22Rv1 (cell line): ENCODE data around the gene WFS1.

Experiments
- H3K27ac ChIP-seq: fragments of 450-650 bp; 2 replicates; pipeline ENCODE4 v1.5.1; 2017
- CTCF ChIP-seq: fragments of 450-650 bp; IDR thresholded peaks from 2 replicates; pipeline ENCODE4 v1.5.1; 2017; ENCODE audit warnings: mild to moderate bottlenecking
- ZFX ChIP-seq: fragments of 450-650 bp; IDR thresholded peaks from 2 replicates; pipeline ENCODE4 v1.6.1; 2017; ENCODE audit warnings: antibody characterized with exemption, borderline replicate concordance

Gene WFS1

GRCh38 chr4:6230827-6231662, 38.6 kb upstream of the WFS1 start:
- no peak overlapping the region for H3K27ac ChIP-seq
- TF ChIP-seq ZFX, result no peak
- TF ChIP-seq CTCF, result no peak

- TF ChIP-seq ZFX (no peak), CTCF (no peak)
- H3K27ac ChIP-seq, result no peak overlapping the region
Measured at GRCh38 chr4:6231663-6232165, 37.9 kb upstream of the WFS1 start.

- no peak overlapping the region for H3K27ac ChIP-seq
Measured at GRCh38 chr4:6232836-6233785, 36.5 kb upstream of the WFS1 start.

GRCh38 chr4:6233929-6234328, 35.7 kb upstream of the WFS1 start:
- no peak for TF ChIP-seq ZFX
- TF ChIP-seq CTCF, result no peak
- no peak overlapping the region for H3K27ac ChIP-seq

More at GRCh38 chr4:6232836-6233785, 36.5 kb upstream of the WFS1 start:
- TF ChIP-seq ZFX (no peak), CTCF (no peak)

GRCh38 chr4:6235012-6235411, 34.6 kb upstream of the WFS1 start:
- TF ChIP-seq CTCF, result no peak
- TF ChIP-seq ZFX, result no peak
- H3K27ac ChIP-seq, result no peak overlapping the region

GRCh38 chr4:6235901-6236640, 33.6 kb upstream of the WFS1 start:
- no peak overlapping the region for H3K27ac ChIP-seq
- TF ChIP-seq ZFX (no peak), CTCF (no peak)
